GM18909 (cell line): ENCODE data around the gene CHRNB1.
"Not testable (repeated sequence)": the region's sequence is repeated elsewhere in the genome, so short reads cannot be mapped to it uniquely, and the experiment has no call there.

Experiments
- ATAC-seq: cut with Tn5 transposase; IDR thresholded peaks from one replicate; pipeline ENCODE4 v1.9.1; 2021; ENCODE audit warnings: mild to moderate bottlenecking; ENCODE audit not compliant: unreplicated experiment, poor library complexity

The CHRNB1 gene

DNA sequence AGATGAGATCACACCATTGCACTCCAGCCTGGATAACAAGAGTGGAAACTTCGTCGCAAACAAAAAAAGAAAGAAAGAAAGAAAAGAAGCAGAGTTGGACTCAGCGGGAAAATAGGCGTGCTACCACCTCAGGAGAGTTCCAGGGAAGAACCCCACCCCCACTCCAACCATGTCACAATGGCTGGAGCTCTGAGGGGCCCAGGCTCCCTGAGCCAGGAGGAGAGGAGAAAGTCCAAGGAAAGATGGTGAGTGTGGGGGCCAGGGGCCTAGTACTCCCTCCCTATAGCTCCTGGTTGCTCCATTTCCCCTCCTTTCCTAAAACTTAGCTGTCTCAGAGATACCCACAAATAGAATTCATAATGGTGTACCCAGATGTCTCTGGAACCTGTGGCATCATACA is 36.4 kb downstream of the CHRNB1 start, which contains the start of gene SLC35G6:
SLC35G6 (plus strand) TSS at position 172 of the 400 bp plus-strand sequence; CDS start at position 243, 71 bp downstream.
- ATAC-seq: not testable (repeated sequence)

DNA sequence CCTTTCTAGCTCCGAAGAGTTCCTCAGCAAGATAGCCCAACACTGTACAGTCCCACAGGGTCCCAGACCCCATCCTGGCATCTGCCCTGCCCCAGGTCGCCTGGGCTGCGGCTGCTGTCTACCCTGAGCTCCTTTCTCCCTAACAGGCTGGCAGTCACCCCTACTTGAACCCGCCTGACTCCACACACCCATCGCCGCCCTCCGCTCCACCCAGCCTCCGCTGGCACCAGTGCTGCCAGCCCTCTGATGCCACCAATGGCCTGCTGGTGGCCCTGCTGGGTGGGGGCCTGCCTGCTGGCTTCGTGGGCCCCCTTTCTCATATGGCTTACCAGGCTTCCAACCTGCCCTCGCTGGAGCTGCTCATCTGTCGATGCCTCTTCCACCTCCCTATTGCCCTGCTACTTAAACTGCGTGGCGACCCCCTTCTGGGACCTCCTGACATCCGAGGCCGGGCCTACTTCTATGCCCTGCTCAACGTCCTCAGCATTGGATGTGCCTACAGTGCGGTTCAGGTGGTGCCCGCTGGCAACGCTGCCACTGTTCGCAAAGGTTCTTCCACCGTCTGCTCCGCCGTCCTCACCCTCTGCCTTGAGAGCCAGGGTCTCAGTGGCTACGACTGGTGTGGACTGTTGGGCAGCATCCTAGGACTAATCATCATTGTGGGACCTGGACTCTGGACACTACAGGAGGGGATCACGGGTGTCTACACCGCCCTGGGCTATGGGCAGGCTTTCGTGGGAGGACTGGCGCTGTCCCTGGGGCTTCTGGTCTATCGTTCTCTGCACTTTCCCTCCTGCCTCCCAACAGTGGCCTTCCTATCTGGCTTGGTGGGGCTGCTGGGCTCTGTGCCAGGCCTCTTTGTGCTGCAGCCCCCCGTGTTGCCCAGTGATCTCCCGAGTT is 37.2 kb downstream of the CHRNB1 start:
- not testable (repeated sequence) for ATAC-seq

DNA sequence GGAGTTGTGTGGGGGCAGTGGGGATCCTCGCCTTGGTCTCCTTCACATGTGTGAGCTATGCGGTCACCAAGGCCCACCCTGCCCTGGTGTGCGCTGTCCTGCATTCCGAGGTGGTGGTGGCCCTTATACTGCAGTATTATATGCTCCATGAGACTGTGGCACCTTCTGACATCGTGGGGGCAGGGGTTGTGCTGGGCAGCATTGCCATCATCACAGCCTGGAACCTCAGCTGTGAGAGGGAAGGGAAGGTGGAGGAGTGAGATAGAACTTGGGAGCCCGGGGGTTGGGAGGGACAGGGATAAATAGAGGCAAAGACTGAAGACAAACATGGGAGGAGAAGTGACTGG is 37.9 kb downstream of the CHRNB1 start:
- not testable (repeated sequence) for ATAC-seq

DNA sequence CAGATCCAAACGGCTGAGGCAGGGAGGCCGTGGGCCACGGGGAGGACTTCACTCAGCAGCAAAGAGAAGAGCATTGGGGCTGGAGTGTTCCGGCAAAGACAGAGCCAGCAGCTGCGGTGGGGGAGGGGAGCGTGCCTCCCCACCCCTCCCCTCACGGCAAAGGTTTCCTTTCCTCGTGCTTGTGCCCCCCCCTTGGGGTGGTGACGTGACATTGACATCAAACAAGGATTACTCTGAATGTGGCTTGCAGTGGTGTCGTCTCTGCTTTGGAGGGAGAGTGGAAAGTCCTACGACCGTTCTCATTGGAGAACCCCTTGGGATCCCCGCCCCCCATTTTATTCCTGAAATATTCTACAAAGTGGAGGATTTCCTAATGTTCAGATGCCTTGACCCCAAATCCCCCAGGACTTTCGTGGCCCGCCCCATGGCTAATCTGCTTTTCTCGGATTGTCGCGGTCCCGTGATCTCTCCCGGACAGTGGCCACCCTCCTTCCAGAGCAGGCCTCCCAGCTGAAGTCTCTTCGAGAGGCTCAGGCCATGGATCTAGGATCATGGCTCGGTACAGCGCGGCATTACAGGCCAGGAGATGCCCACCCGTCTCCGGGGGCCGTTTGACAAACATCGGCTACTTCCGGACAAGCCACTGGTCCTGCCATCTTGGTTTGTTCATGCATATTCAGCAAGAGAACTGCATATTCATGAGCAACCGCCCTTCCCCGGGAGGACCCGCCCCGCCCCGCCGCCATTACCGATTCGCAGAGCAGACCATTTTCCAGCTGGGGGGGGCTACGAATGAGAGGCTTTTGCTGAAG is 38.6 kb downstream of the CHRNB1 start:
- peak; percentile 41 for ATAC-seq

DNA sequence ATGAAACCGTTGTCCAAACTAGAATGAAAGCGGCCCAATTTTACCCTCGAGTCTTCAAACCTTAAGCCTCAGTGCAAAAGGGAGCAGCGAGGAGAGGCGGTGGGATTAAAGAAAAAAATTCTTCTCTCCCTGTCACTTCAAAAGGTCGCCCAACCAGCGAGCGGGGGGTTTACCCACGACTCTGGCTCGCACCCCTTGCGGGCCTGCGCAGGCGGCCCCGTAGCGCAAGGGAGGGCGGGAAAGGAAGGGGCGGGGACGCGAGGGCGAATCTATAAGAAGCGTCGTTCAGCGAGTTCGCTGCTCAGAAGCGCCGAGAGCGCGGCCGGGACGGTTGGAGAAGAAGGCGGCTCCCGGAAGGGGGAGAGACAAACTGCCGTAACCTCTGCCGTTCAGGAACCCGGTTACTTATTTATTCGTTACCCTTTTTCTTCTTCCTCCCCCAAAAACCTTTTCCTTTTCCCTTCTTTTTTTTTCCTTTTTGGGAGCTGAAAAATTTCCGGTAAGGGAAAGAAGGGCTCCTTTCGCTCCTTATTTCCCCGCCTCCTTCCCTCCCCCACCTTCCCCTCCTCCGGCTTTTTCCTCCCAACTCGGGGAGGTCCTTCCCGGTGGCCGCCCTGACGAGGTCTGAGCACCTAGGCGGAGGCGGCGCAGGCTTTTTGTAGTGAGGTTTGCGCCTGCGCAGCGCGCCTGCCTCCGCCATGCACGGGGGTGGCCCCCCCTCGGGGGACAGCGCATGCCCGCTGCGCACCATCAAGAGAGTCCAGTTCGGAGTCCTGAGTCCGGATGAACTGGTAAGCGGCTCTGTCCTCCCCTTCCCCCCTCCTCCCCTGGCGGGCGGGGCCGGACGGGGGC is 39.4 kb downstream of the CHRNB1 start, which contains the start of gene POLR2A:
POLR2A (plus strand) TSS at position 300 of the 852 bp plus-strand sequence.
- ATAC-seq: peak; percentile 64

DNA sequence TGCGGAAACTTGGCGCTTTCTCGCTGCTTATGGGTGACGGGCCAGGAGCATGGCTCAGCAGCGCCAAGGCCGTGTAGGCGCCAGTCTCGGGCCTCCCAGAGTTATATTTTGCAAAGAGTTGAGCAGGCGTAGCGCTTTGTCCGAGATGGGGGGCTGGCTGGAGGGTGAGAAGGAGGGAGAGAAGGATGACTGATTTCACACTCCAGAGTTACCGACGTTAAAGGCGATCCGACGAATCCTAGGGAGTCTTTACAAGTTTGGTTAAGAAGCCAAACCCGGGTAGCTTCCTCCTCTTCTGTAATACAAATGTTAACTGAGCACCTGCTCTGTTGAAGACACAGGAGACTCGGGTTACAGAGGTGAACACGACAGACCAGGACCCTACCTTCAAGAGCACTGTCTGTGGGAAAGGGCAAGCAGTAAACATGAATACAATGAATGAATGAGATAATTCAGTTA is 40.1 kb downstream of the CHRNB1 start:
- no peak for ATAC-seq

DNA sequence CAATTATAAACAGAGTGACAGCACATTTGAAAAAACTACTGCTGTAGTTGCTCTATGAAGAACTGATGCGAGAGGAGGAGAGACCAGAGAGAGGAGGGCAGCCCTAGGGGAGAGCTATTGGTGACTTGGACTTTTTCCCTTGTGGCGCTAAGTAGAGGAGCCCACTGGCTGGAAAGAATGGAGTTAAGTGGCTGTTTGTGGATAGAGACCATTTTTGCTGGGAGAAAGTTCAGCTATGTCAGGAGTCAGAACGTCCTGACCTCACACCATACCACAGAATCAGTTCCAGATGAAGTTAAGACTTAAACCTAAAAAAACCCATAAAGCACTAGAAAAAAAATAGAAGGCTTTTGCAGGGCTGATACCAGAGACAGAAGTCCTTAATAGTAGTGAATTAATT is 41.3 kb downstream of the CHRNB1 start:
- ATAC-seq: no peak

DNA sequence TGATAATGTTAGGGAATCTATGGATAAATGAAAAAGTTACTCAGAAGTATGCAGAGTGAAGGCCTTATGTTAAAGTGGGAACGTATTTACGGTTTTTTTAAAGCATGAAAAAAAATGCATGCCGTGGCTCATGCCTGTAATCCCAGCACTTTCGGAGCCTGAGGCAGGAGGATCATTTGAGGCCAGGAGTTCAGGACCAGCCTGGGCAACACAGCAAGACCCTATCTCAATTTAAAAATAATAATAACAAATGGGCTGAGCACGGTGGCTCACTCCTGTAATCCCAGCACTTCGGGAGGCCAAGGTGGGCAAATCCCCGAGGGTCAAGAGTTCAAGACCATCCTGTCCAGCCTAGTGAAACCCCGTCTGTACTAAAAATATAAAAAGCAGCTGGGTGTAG is 45.3 kb downstream of the CHRNB1 start:
- no peak for ATAC-seq

DNA sequence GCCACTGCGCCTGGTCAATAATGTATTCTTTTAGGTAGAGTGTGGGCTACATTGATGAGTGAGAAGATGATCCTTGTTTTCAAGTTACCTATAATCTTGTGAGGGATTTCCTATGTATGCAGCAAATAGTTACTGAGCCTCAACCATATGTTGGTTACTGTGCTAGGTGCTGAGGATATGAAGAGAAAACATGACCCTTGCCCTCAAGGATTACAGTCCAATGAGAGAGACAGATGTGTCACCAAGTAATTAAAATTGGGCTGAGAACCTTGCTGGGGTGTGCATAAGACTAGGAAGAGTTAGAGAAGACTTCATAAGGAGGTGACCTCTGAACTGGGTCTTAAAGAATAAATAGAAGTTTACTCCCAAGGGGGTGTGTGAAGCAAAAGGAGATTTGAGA is 46.7 kb downstream of the CHRNB1 start:
- ATAC-seq: no peak

DNA sequence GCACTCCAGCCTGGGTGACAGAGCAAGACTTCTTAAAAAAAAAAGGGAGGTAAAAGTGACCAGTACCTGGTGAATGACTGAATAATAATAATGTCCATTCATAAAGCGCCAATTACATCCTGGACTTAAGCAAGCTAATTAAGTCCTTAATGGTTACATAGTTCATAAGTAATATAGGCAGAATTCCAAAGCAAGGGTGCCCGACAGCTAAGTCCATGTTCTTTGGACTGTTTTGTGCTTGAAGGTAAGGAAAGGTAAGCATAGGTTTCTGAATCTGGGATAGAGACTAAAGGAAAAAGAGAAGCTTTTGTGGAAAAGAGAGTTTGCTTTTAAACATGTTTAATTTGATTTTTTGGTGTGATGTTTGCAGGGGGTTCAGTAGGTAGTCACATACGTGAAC is 49.1 kb downstream of the CHRNB1 start:
- no peak for ATAC-seq

DNA sequence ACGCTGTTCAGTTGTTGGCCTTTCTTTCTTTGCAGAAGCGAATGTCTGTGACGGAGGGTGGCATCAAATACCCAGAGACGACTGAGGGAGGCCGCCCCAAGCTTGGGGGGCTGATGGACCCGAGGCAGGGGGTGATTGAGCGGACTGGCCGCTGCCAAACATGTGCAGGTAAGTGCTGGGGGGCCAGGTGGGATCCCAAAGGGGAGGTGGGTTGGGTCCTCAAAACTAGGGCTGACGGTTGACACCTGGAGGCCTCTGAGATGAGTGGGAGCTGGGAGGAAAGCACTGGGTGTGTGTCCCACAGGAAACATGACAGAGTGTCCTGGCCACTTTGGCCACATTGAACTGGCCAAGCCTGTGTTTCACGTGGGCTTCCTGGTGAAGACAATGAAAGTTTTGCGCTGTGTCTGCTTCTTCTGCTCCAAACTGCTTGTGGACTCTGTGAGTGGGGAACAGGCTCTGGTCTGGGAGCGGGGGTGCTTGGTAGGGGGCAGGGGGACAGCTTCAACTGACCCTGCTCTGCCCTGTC is 51.1 kb downstream of the CHRNB1 start:
- no peak for ATAC-seq

DNA sequence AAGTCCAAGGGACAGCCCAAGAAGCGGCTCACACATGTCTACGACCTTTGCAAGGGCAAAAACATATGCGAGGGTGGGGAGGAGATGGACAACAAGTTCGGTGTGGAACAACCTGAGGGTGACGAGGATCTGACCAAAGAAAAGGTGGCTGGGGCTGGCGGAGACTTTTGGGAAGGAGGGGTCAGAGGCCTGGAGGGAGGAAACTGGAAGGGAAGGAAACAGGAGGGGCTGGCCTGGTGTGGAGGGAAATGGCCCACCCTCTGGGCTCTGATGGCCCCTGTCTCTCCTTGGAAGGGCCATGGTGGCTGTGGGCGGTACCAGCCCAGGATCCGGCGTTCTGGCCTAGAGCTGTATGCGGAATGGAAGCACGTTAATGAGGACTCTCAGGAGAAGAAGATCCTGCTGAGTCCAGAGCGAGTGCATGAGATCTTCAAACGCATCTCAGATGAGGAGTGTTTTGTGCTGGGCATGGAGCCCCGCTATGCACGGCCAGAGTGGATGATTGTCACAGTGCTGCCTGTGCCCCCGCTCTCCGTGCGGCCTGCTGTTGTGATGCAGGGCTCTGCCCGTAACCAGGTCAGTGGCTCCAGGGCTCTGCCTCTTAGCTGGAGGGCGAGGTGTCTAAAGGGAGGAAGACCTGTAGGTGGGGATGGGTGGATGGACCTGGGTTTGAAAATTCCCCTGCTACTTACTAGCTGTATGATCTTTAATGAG is 51.8 kb downstream of the CHRNB1 start:
- no peak for ATAC-seq

DNA sequence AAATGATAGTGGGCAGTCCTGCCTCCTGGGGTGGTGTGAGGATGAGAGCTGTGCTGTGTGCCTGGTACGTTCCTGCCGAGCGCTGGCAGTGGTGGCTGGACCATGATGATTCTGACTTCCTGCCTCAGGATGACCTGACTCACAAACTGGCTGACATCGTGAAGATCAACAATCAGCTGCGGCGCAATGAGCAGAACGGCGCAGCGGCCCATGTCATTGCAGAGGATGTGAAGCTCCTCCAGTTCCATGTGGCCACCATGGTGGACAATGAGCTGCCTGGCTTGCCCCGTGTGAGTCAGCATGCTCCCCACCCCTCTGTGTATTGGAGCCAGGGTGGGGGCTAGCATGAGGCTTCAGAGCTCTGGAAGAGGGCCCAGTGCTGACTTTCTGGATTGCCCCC is 52.4 kb downstream of the CHRNB1 start:
- no peak for ATAC-seq

DNA sequence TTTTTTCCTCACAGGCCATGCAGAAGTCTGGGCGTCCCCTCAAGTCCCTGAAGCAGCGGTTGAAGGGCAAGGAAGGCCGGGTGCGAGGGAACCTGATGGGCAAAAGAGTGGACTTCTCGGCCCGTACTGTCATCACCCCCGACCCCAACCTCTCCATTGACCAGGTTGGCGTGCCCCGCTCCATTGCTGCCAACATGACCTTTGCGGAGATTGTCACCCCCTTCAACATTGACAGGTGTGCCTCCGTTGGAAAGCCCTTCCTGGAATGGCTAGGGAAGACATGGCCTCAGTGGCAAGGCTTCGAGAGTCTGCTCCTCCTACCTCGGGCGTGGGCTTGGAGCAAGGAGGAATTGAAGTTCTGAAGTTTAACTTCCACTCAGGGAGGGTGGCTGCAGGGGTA is 52.8 kb downstream of the CHRNB1 start:
- ATAC-seq: no peak

DNA sequence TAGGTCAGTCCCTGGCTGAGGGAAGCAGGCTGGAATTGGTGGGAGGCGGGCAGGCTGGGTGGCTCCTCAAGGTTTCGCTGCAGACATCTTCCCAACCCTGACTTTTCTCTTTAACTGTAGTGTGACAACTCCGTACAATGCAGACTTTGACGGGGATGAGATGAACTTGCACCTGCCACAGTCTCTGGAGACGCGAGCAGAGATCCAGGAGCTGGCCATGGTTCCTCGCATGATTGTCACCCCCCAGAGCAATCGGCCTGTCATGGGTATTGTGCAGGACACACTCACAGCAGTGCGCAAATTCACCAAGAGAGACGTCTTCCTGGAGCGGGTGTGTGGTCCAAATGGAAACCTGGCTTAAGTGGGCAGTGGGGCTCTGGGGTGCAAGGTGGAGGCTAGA is 54.3 kb downstream of the CHRNB1 start:
- ATAC-seq: no peak

DNA sequence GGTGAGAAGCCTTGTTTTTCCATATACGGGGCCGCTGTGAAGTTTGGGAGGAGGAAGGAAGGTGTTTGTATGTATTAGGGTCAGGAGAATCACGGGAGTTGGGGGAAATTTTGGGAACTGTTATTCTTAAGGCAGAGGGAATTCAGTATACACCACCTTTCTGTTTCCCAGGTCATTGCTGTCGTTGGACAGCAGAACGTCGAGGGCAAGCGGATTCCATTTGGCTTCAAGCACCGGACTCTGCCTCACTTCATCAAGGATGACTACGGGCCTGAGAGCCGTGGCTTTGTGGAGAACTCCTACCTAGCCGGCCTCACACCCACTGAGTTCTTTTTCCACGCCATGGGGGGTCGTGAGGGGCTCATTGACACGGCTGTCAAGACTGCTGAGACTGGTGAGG is 56.9 kb downstream of the CHRNB1 start:
- ATAC-seq: no peak

DNA sequence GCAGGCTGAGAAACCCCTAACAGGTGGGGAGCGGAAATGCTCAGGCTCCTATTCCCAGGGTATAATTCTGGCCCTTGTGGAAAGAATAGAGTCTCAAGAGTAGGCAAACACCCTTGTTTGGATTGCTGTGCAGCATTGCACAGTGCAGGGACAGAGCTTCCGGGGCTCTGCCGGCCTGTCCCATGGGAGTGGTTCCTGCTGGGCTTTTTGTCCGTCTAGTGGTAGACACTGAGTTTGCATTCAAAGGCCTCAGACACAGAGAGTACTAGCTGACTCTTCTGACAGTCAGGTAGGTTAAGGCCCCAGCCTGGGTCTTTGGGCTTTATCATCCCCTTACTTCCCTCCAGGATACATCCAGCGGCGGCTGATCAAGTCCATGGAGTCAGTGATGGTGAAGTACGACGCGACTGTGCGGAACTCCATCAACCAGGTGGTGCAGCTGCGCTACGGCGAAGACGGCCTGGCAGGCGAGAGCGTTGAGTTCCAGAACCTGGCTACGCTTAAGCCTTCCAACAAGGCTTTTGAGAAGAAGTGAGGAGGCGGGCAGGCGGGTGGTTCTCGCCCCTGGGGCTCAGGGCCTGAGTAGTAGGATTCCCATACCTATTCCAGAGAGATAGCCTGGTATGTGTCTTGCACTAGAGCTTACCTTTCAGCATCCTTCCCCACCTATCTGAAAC is 57.4 kb downstream of the CHRNB1 start:
- no peak for ATAC-seq

DNA sequence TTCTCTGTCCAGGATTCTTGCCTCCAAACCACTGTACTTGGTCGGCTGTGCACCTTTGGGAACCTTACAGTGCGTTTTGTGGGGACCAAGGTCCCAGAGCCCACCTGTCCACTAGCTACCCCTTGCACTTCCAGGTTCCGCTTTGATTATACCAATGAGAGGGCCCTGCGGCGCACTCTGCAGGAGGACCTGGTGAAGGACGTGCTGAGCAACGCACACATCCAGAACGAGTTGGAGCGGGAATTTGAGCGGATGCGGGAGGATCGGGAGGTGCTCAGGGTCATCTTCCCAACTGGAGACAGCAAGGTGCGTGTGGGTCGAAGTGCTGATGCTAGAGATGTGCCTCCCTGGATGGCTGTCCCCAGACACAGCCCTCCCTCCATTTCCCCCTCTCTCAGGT is 58.1 kb downstream of the CHRNB1 start:
- ATAC-seq: no peak

DNA sequence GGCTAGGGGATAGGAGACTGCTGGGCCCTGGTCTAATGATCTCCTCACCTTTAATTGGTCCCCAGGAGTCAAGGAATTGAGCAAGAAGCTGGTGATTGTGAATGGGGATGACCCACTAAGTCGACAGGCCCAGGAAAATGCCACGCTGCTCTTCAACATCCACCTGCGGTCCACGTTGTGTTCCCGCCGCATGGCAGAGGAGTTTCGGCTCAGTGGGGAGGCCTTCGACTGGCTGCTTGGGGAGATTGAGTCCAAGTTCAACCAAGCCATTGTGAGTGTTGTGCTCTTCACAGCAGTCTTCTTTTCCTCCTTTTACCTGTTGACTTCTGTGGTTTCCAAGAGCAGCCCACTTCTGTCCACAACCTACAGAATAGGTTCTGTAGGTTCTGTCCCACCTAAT is 58.7 kb downstream of the CHRNB1 start:
- ATAC-seq: no peak
